Measurements from ENCODE around the gene STK38. TPM values are rescaled to one million over a fixed set of nuclear protein-coding genes. Genes with fewer than 3 reads are reported as not detected.

The STK38 gene
- total RNA-seq, 1 experiment from 2014 or later: 25.7 TPM

GRCh38 chr6:36550473-36551000 is 3.3 kb upstream of the STK38 start:
- Histone ChIP-seq H3K36me3 (ENCODE audit: low read depth, low read length) (no peaks in the 10 kb centered on the region), H3K27me3 (ENCODE audit: low read length) (no peaks in the 10 kb centered on the region)

DNA sequence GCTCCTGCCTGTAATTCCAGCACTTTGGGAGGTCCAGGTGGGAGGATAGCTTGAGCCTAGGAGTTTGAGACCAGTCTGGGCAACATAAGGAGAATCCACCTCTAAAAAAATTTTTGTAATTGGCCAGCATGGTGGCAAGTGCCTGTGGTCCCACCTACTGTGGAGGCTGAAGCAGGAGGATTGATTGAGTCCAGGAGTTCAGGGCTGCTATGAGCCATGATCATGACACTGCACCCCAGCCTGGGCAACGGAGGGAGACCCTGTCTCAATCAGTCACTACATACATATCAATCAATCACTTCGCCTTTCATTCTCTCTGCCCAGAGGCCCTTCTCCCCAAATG is 1.1 kb upstream of the STK38 start:
- Histone ChIP-seq H3K36me3 (ENCODE audit: low read depth, low read length) (no peaks in the 10 kb centered on the region), H3K4me2 (ENCODE audit: low read length) (no peak overlapping the region), H3K9me2 (replicated peaks; ENCODE audit: low read length) (no peaks in the 10 kb centered on the region), H4K20me1 (ENCODE audit: low read length) (no peaks in the 10 kb centered on the region), H3K9ac (ENCODE audit: low read length) (no peak overlapping the region), H3K4me1 (ENCODE audit: insufficient read depth, low read length) (peaks cover 29% of the 10 kb centered on the region), H3F3A (ENCODE audit: low read length, unreplicated experiment) (no peaks in the 10 kb centered on the region), H3K27me3 (ENCODE audit: low read length) (no peaks in the 10 kb centered on the region), H3K4me3 (ENCODE audit: low read length) (no peak overlapping the region), H3K9me3 (ENCODE audit: low read length) (no peaks in the 10 kb centered on the region), H3K27ac (ENCODE audit: low read length) (no peak overlapping the region), H2AFZ (ENCODE audit: low read length) (peak overlapping the region; percentile 99; the same call in 1 of the 2 replicates), H3K79me2 (ENCODE audit: low read length) (peaks cover 39% of the 10 kb centered on the region)
- TF ChIP-seq EZH2phosphoT487 (IDR thresholded peaks at IDR 0.05; ENCODE audit: borderline replicate concordance, low read length) (no peak), CTCF (conservative IDR thresholded peaks at IDR 0.05; ENCODE audit: low read depth, low read length) (no peak), EZH2 (IDR thresholded peaks at IDR 0.05; ENCODE audit: low read length, unreplicated experiment) (no peak)
- CTCF ChIA-PET: no interaction called here
- no peak for DNase-seq
- no TSS peak for BruUV-seq (replicated peaks)
- intact Hi-C loops (cut with micrococcal nuclease): no loop called here
- POLR2A ChIA-PET (ENCODE audit: unreplicated experiment): no interaction called here
- no peak for ATAC-seq

More at GRCh38 chr6:36550473-36551000, 3.3 kb upstream of the STK38 start:
- Histone ChIP-seq H2AFZ (ENCODE audit: low read length) (no peak overlapping the region), H3K9me3 (ENCODE audit: low read length) (no peaks in the 10 kb centered on the region), H4K20me1 (ENCODE audit: low read length) (no peaks in the 10 kb centered on the region), H3K4me3 (ENCODE audit: low read length) (no peak overlapping the region), H3K9me2 (replicated peaks; ENCODE audit: low read length) (no peaks in the 10 kb centered on the region), H3K4me2 (ENCODE audit: low read length) (no peak overlapping the region), H3F3A (ENCODE audit: low read length, unreplicated experiment) (no peaks in the 10 kb centered on the region), H3K27ac (ENCODE audit: low read length) (no peak overlapping the region), H3K9ac (ENCODE audit: low read length) (no peak overlapping the region), H3K4me1 (ENCODE audit: insufficient read depth, low read length) (peaks cover 19% of the 10 kb centered on the region), H3K79me2 (ENCODE audit: low read length) (peaks cover 17% of the 10 kb centered on the region)
- intact Hi-C loops (cut with micrococcal nuclease): no loop called here
- ATAC-seq (no peak), DNase-seq (no peak)
- CTCF ChIA-PET: no interaction called here
- POLR2A ChIA-PET (ENCODE audit: unreplicated experiment): interaction anchor here (0.8 kb wide), 1 partner anchor 559 kb away, joined by 5 read pairs; no protein-coding TSS in a partner anchor
- TF ChIP-seq CTCF (conservative IDR thresholded peaks at IDR 0.05; ENCODE audit: low read depth, low read length) (no peak), EZH2 (IDR thresholded peaks at IDR 0.05; ENCODE audit: low read length, unreplicated experiment) (no peak), EZH2phosphoT487 (IDR thresholded peaks at IDR 0.05; ENCODE audit: borderline replicate concordance, low read length) (no peak)
- BruUV-seq (replicated peaks): no TSS peak

DNA sequence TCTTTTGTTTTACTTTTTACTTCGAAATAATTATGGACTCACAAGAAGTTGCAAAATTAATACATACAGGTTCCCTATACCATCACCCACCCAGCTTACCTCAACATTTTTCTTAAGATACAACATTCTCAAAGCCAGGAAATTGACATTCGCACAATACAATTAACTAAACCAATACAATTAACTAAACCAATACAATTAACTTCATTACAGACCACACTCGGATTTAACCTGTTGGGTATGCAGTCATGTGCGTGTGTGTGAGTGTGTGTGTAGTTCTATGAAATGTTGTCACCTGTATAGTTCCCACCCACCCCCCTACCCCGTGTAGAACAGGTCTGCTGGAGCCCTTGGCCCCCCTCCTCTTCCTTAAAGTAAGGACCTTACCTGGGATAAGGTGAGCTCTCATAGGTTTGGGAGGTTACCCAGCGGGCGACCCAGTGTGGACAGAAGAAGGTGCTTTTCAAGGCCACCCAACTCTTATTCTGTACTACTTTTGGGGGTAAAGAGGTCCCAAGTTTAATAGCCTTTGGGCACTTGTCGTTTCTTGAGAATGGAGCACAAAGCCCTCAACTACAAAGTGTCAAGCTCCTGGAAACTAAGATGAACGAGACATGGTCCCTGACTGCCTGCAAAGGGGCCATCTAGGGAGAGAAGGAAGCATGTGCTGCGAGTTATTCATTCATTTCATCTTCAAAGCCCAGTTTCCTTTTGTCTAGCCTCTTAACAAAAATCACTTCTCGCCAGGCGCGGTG is 544 bp upstream of the STK38 start:
- peak overlapping the region; percentile 94 for H3K4me3 ChIP-seq (ENCODE audit: low read length)
- POLR2A ChIA-PET (ENCODE audit: unreplicated experiment): no interaction called here
- TSS peak; percentile 85 for BruUV-seq (replicated peaks)

More for the DNA sequence above, 544 bp upstream of the STK38 start:
- DNase-seq (no peak), ATAC-seq (no peak)
- Histone ChIP-seq H3F3A (ENCODE audit: low read length, unreplicated experiment) (no peaks in the 10 kb centered on the region), H3K9me3 (ENCODE audit: low read length) (no peaks in the 10 kb centered on the region), H3K79me2 (ENCODE audit: low read length) (peaks cover 44% of the 10 kb centered on the region), H3K27me3 (ENCODE audit: low read length) (no peaks in the 10 kb centered on the region), H2AFZ (ENCODE audit: low read length) (peak overlapping the region; percentile 99), H3K36me3 (ENCODE audit: low read depth, low read length) (no peaks in the 10 kb centered on the region), H3K4me2 (ENCODE audit: low read length) (peak overlapping the region; percentile 90), H3K27ac (ENCODE audit: low read length) (no peak overlapping the region), H3K4me1 (ENCODE audit: insufficient read depth, low read length) (peaks cover 29% of the 10 kb centered on the region), H3K9ac (ENCODE audit: low read length) (no peak overlapping the region), H4K20me1 (ENCODE audit: low read length) (no peaks in the 10 kb centered on the region), H3K9me2 (replicated peaks; ENCODE audit: low read length) (no peaks in the 10 kb centered on the region)
- TF ChIP-seq EZH2 (IDR thresholded peaks at IDR 0.05; ENCODE audit: low read length, unreplicated experiment) (no peak), EZH2phosphoT487 (IDR thresholded peaks at IDR 0.05; ENCODE audit: borderline replicate concordance, low read length) (no peak), CTCF (conservative IDR thresholded peaks at IDR 0.05; ENCODE audit: low read depth, low read length) (no peak)
- intact Hi-C loops (cut with micrococcal nuclease): loop anchor here (2.0 kb wide), 2 partner anchors 29 to 47 kb away; partner anchors contain the start of gene SRSF3
- CTCF ChIA-PET: no interaction called here
